Endothelial cell of umbilical vein (primary cell): ENCODE results near the gene CUTA. TPM values are rescaled to one million over a fixed set of nuclear protein-coding genes. Genes with fewer than 3 reads are reported as not detected.

Source experiments
- BruUV-seq: library from RNA; stranded (reverse); fragments of 400-500 nt; replicated peaks from 2 replicates; lab custom pipeline; 2021; lab: Mats Ljungman, UMichigan
- CTCF ChIA-PET: fragments of 300-600, 350-600 bp; sonication (Branson Sonifier 250); formaldehyde crosslinking; loops from one replicate; lab custom pipeline; 2021; ENCODE audit warnings: antibody characterized with exemption, inconsistent platforms; lab: Charles Lee
- POLR2A ChIA-PET: fragments of 300-600, 350-600 bp; sonication (Branson Sonifier 250); formaldehyde crosslinking; loops from one replicate; lab custom pipeline; 2021; ENCODE audit warnings: antibody characterized with exemption, inconsistent platforms; lab: Charles Lee
- DNase-seq: peaks from one replicate; pipeline ENCODE4 v3.0.0-alpha.2; 2011; ENCODE audit warnings: low read depth, low spot score
- FAIRE-seq: peaks from 2 replicates; lab custom pipeline; 2011; peaks lifted over from hg19 to GRCh38; lab: Jason Lieb, UNC
- H2AFZ ChIP-seq: 2 replicates; pipeline ENCODE4 v1.6.0; 2012; ENCODE audit warnings: low read depth, low read length, control low read depth, inconsistent platforms
- H3K27ac ChIP-seq: 2 replicates; pipeline ENCODE4 v1.5.1; 2011; ENCODE audit warnings: low read depth, mild to moderate bottlenecking, control low read depth, low read length, moderate library complexity; ENCODE audit not compliant: insufficient read depth
- H3K27me3 ChIP-seq, 2 experiments: 2 replicates each; pipeline versions ENCODE4 v1.6.0 to v1.6.1; 2011; ENCODE audit warnings: low read length in 2 of 2, mixed read lengths in 1 of 2; ENCODE audit not compliant: control insufficient read depth in 2 of 2, insufficient read depth in 2 of 2
- H3K36me3 ChIP-seq, 2 experiments: 2 replicates in 1 of 2; 3 replicates in 1 of 2; pipeline ENCODE4 v1.5.1; 2011; ENCODE audit warnings: low read length in 2 of 2, mild to moderate bottlenecking in 1 of 2, moderate library complexity in 1 of 2; ENCODE audit not compliant: control insufficient read depth in 2 of 2, insufficient read depth in 2 of 2; ENCODE audit errors: extremely low read depth in 1 of 2
- H3K4me1 ChIP-seq: 3 replicates; pipeline ENCODE4 v1.5.1; 2011; ENCODE audit warnings: mild to moderate bottlenecking, low read length; ENCODE audit not compliant: control insufficient read depth, insufficient read depth; ENCODE audit errors: extremely low read depth
- H3K4me2 ChIP-seq: 2 replicates; pipeline ENCODE4 v1.6.1; 2011; ENCODE audit warnings: low read length, control low read depth, mixed read lengths; ENCODE audit not compliant: insufficient read depth
- H3K4me3 ChIP-seq, 3 experiments: fragments of 200-600 bp in 1 of 3; sonication (generic), shearing (Covaris generic) in 1 of 3; replicated peaks in 1 of 3; 2 replicates each; pipeline ENCODE4 v1.5.1; 2011 to 2016; ENCODE audit warnings: control low read depth in 3 of 3, low read length in 3 of 3, mild to moderate bottlenecking in 2 of 3, inconsistent platforms in 1 of 3, low read depth in 1 of 3, moderate library complexity in 1 of 3; ENCODE audit not compliant: insufficient read depth in 1 of 3
- H3K79me2 ChIP-seq: 2 replicates; pipeline ENCODE4 v1.6.0; 2012; ENCODE audit warnings: low read length, inconsistent platforms; ENCODE audit not compliant: control insufficient read depth, insufficient read depth
- H3K9ac ChIP-seq: replicated peaks from 2 replicates; pipeline ENCODE3; 2011; ENCODE audit warnings: low read length, control low read depth; ENCODE audit not compliant: insufficient read depth; ENCODE audit errors: extremely low read depth
- H3K9me1 ChIP-seq: replicated peaks from 3 replicates; pipeline ENCODE4 v1.6.0; 2011; ENCODE audit warnings: mild to moderate bottlenecking, low read length; ENCODE audit not compliant: control insufficient read depth, insufficient read depth; ENCODE audit errors: extremely low read depth
- H3K9me3 ChIP-seq: replicated peaks from 2 replicates; pipeline ENCODE4 v1.5.1; 2012; ENCODE audit warnings: low read length, inconsistent platforms; ENCODE audit not compliant: control insufficient read depth, insufficient read depth
- H4K20me1 ChIP-seq: replicated peaks from 2 replicates; pipeline ENCODE3; 2011; ENCODE audit warnings: mild to moderate bottlenecking, low read length; ENCODE audit not compliant: control insufficient read depth, insufficient read depth; ENCODE audit errors: extremely low read depth
- CTCF ChIP-seq, 2 donors: IDR thresholded peaks; 1 replicate in 1 of 2; 2 replicates in 1 of 2; pipeline ENCODE4 v1.5.1; 2011; ENCODE audit warnings: low read length in 2 of 2, mild to moderate bottlenecking in 2 of 2, moderate library complexity in 2 of 2, control low read depth in 1 of 2, inconsistent platforms in 1 of 2, low read depth in 1 of 2; ENCODE audit not compliant: insufficient read depth in 1 of 2; ENCODE audit errors: extremely low read depth in 1 of 2
- EZH2 ChIP-seq: IDR thresholded peaks from 2 replicates; pipeline ENCODE4 v1.6.1; 2012; ENCODE audit warnings: borderline replicate concordance, low read depth, mild to moderate bottlenecking, moderate library complexity, low read length, inconsistent platforms; ENCODE audit not compliant: severe bottlenecking
- FOS ChIP-seq: IDR thresholded peaks from 2 replicates; pipeline ENCODE4 v1.6.1; 2011; ENCODE audit warnings: mild to moderate bottlenecking, low read length, moderate library complexity, borderline replicate concordance; ENCODE audit not compliant: insufficient read depth
- GATA2 ChIP-seq: IDR thresholded peaks from 2 replicates; pipeline ENCODE4 v1.7.0; 2011; ENCODE audit warnings: low read depth, mild to moderate bottlenecking, moderate library complexity, mixed read lengths, low read length; ENCODE audit not compliant: insufficient read length, insufficient read depth
- JUN ChIP-seq: IDR thresholded peaks from 2 replicates; pipeline ENCODE4 v1.6.1; 2011; ENCODE audit warnings: borderline replicate concordance, low read depth; ENCODE audit not compliant: insufficient read length, insufficient read depth
- MAX ChIP-seq: IDR thresholded peaks from 2 replicates; pipeline ENCODE4 v1.6.1; 2011; ENCODE audit not compliant: insufficient read depth, insufficient read length
- MYC ChIP-seq: IDR thresholded peaks from one replicate; pipeline ENCODE4 v1.6.1; 2011; ENCODE audit warnings: mild to moderate bottlenecking, low read depth, low read length
- POLR2A ChIP-seq: IDR thresholded peaks from 2 replicates; pipeline ENCODE4 v1.6.1; 2012; ENCODE audit warnings: low read depth, mild to moderate bottlenecking, control low read depth, low read length
- POLR2AphosphoS5 ChIP-seq: IDR thresholded peaks from 2 replicates; pipeline ENCODE4 v1.6.1; 2012; ENCODE audit warnings: low read depth, mild to moderate bottlenecking, control low read depth, low read length, moderate library complexity; ENCODE audit not compliant: insufficient read depth
- dilution Hi-C: fragments of 300-500 bp; cut with MboI; formaldehyde crosslinking; loops from one replicate; pipeline ENCODE4 v1.15.0; 2019; ENCODE audit warnings: low sequenced_read_pairs; ENCODE audit not compliant: extremely low pct_ligation_motif_present
- intact Hi-C: fragments of 100-400 bp; cut with micrococcal nuclease; formaldehyde crosslinking; loops from one replicate; pipeline ENCODE4 v1.10.0; 2022
- polyA plus RNA-seq, 4 experiments: library from polyadenylated mRNA; depleted of rRNA in 3 of 4; stranded (reverse) in 3 of 4; unstranded in 1 of 4; fragments of >200 nt; gene quantifications; 2 replicates each; pipeline versions ENCODE4 v1.2.1 to v1.2.3, GENCODE V29; 2011 to 2012; ENCODE audit warnings: missing spikeins in 1 of 4
- total RNA-seq: library from RNA; stranded (reverse); gene quantifications from 2 replicates; pipeline ENCODE4 v1.2.3, GENCODE V29; 2021

The CUTA gene
- total and polyA plus RNA-seq, 2 donors (not counting 3 experiments of a cell fraction or from before 2014, with no cell fraction given), result 133 to 202 TPM

GRCh38 chr6:33407132-33407718 lies 10.7 kb downstream of the CUTA start:
- Histone ChIP-seq H3K4me1 (peaks cover 10% of the 10 kb centered on the region), H3K27me3 (no peaks in the 10 kb centered on the region), H3K4me2 (no peak overlapping the region), H3K27ac (no peak overlapping the region), H3K79me2 (peaks cover 4% of the 10 kb centered on the region), H3K9me1 (no peaks in the 10 kb centered on the region), H3K36me3 (peaks cover 16 to 17% of the 10 kb centered on the region in 2 experiments), H2AFZ (no peak overlapping the region), H3K9ac (no peak overlapping the region), H3K9me3 (no peaks in the 10 kb centered on the region), H4K20me1 (no peaks in the 10 kb centered on the region), H3K4me3 (no peak overlapping the region)
- intact Hi-C loops (loop anchor here (1.0 kb wide), 1 partner anchor 127 kb away; no protein-coding TSS in a partner anchor), dilution Hi-C loops (no loop called here)
- POLR2A ChIA-PET, result no interaction called here
- no TSS peak for BruUV-seq
- CTCF ChIA-PET, result interaction anchor here (0.6 to 1.5 kb wide), 3 partner anchors 15 to 130 kb away, joined by 3 to 7 read pairs (median 4); partner anchors contain the start of genes B3GALT4 and KIFC1
- peak; percentile 58 for DNase-seq
- no peak for TF ChIP-seq POLR2A
- TF ChIP-seq CTCF (IDR thresholded peaks at IDR 0.05; ENCODE audit: extremely low read depth in 1 of 2, insufficient read depth in 1 of 2, low read depth in 1 of 2, low read length in 2 of 2), result peak in 1 of 2 donors; percentile 10
- no peak for FAIRE-seq

GRCh38 chr6:33406126-33406525 lies 11.8 kb downstream of the CUTA start:
- Histone ChIP-seq H3K36me3 (peaks cover 17 to 18% of the 10 kb centered on the region in 2 experiments), H3K79me2 (peaks cover 6% of the 10 kb centered on the region), H3K4me3 (no peak overlapping the region), H2AFZ (no peak overlapping the region), H3K4me1 (peaks cover 5% of the 10 kb centered on the region), H3K27ac (no peak overlapping the region), H3K9ac (no peak overlapping the region), H3K27me3 (no peaks in the 10 kb centered on the region), H3K9me1 (no peaks in the 10 kb centered on the region), H3K9me3 (no peaks in the 10 kb centered on the region), H3K4me2 (no peak overlapping the region), H4K20me1 (no peaks in the 10 kb centered on the region)
- CTCF ChIA-PET, result no interaction called here
- intact Hi-C loops (no loop called here), dilution Hi-C loops (no loop called here)
- TF ChIP-seq FOS, result no peak
- no peak for TF ChIP-seq MAX
- no peak for TF ChIP-seq MYC
- TF ChIP-seq EZH2, result no peak
- no peak for TF ChIP-seq JUN
- TF ChIP-seq POLR2AphosphoS5, result no peak
- TF ChIP-seq POLR2A, result no peak
- no peak for TF ChIP-seq GATA2
- no peak for TF ChIP-seq CTCF (IDR thresholded peaks at IDR 0.05; ENCODE audit: extremely low read depth in 1 of 2, insufficient read depth in 1 of 2, low read depth in 1 of 2, low read length in 2 of 2)
- POLR2A ChIA-PET, result no interaction called here
- no peak for FAIRE-seq
- DNase-seq, result no peak
- BruUV-seq, result TSS peak; percentile 5
